ENCODE measurements around the gene CDK11A. TPM values are rescaled to one million over a fixed set of nuclear protein-coding genes. Genes with fewer than 3 reads are reported as not detected.
"Not testable (repeated sequence)": the region's sequence is repeated elsewhere in the genome, so short reads cannot be mapped to it uniquely, and the experiment has no call there.

CDK11A gene
- total RNA-seq, 2 experiments from 2014 or later = 206 to 217 TPM

DNA sequence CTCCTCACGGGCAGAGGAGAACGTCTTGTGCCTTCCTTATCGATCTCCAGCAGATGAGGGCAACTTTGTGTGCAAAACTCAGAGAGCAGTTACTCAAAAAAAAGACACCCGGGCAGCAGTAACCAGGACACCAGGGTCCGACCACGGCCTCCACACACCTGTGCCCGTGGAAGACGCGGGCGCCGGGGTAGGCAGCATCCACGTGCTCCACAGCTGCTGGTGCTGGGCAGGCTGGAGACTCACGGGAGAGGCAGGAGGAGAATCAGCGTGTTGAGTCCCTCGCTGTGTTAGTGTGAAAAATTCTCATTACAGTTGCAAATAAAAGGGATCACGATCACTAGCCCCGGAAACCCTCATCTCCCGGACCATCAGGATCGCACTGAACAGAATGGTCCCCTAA, 25.1 kb downstream of the CDK11A start:
- peak in 1 of 14 experiments; percentile 25 for DNase-seq
- H3K9me3 Mint-ChIP-seq; H3K27ac Mint-ChIP-seq; H3K27me3 ChIP-seq (ENCODE audit: control insufficient read depth in 1 of 2, insufficient read depth in 2 of 2, low read length in 2 of 2); H3K27ac ChIP-seq (ENCODE audit: low read depth in 1 of 2, low read length in 2 of 2); H3K4me3 Mint-ChIP-seq; H3K4me1 Mint-ChIP-seq (ENCODE audit: low read depth); H3K36me3 ChIP-seq (ENCODE audit: insufficient read depth, low read length); POLR2A ChIA-PET; ATAC-seq (ENCODE audit: poor library complexity); H3K4me3 ChIP-seq (ENCODE audit: low read length); H3K4me1 ChIP-seq (ENCODE audit: insufficient read depth, low read length); CTCF ChIA-PET; H3K9me3 ChIP-seq (ENCODE audit: control insufficient read depth in 1 of 2, insufficient read depth in 1 of 2, low read length in 2 of 2); H3K36me3 Mint-ChIP-seq (ENCODE audit: low read depth); H3K27me3 Mint-ChIP-seq: not testable (repeated sequence)
- intact Hi-C loops (cut with DNase I, micrococcal nuclease) = loop anchor here in 1 of 2 experiments (10.0 kb wide), 1 partner anchor 46 kb away; no protein-coding TSS in a partner anchor

DNA sequence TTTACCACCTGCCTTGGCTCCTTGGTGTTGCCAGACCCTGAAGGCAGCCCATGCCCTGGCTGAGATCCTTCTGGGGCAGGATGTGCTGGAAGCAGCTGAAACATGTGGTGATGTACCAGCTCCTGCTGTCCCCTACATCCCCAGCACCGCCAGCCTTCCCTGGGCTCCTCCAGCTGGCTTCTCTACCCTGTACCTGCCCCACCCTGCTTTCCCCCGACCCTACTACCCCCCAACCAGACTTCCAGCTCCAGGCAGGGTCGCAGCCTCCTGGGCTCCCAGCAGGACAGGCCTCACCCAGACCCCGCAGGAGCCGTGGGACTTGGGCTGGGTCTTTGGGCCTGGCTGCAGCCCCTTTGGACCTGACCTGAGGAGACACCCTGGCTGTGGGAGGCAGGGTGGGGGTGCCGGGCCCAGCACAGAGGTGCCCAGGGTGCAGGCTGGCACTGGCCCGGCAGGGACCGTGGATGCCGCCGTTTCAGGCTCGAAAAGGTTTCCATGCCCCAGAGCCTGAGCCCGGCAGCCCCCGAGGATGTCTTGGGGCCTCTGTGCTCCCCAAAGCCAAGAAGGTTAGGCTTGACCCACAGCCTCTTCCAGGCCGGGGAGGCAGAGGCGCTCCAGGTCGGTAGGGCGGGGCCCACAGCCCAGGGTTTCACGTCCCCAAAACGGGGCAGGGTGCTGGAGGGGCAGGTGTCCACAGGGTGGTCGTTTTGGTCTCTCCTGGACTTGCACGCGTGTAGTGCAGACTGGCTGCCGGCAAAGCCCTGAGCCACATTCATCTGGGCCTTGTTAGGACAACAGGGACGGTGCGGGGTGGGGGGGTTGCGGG, 26.6 kb downstream of the CDK11A start:
- H3K27ac ChIP-seq (ENCODE audit: low read depth in 1 of 2, low read length in 2 of 2); H3K27me3 Mint-ChIP-seq; CTCF ChIA-PET; ATAC-seq (ENCODE audit: poor library complexity); H3K27ac Mint-ChIP-seq; POLR2A ChIA-PET; H3K4me3 Mint-ChIP-seq; H3K4me1 Mint-ChIP-seq (ENCODE audit: low read depth); H3K4me1 ChIP-seq (ENCODE audit: insufficient read depth, low read length); H3K4me3 ChIP-seq (ENCODE audit: low read length); DNase-seq; H3K27me3 ChIP-seq (ENCODE audit: control insufficient read depth in 1 of 2, insufficient read depth in 2 of 2, low read length in 2 of 2); H3K36me3 Mint-ChIP-seq (ENCODE audit: low read depth); H3K9me3 ChIP-seq (ENCODE audit: control insufficient read depth in 1 of 2, insufficient read depth in 1 of 2, low read length in 2 of 2); H3K36me3 ChIP-seq (ENCODE audit: insufficient read depth, low read length); H3K9me3 Mint-ChIP-seq: not testable (repeated sequence)
- intact Hi-C loops (cut with DNase I, micrococcal nuclease) = loop anchor here in 1 of 2 experiments (10.0 kb wide), 1 partner anchor 47 kb away; no protein-coding TSS in a partner anchor

DNA sequence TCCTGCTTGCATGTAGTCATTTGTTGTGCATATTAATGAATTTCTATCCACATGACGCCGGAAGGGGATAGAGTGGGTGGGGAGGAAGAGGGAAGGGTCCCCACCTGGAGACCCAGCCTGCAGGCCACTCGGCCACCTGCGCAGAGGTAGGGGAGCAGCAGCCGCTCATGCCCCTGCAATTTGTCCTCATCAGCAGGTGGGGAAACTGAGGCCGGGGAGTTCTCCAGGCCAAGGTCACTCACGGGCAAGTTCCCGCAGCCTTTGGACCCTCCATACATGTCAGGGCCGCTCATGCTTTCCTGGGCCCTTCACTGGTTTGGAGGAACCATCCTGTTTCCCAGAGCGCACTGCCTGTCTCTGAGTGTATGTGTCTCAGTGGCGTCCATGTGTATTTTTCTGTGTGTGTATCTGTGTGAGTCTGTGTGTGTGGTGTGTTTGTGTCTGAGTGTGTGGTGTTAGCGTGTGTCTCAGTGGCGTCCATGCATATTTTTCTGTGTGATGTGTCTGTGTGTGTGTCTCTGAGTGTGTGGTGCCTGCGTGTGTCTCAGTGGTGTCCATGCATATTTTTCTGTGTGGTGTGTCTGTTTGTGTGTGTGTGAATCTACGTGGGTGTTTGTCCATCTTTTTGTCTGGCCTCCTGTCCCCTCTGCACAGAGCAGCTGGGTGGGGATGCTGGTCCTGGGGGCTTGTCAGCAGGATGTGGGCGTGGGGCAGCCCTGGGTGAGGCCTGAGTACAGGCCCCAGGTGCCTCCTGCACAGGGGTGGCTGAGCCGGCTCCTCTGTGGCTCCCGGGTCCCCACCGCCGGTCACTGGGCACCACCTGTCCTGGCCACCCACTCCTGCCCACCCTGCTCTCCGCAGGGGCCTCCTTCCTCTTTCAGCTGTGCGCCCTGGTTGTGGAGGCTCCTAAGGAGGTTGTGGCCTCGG, 27.5 kb downstream of the CDK11A start:
- H3K27me3 Mint-ChIP-seq; CTCF ChIA-PET; H3K27ac Mint-ChIP-seq; H3K4me1 Mint-ChIP-seq (ENCODE audit: low read depth); H3K36me3 Mint-ChIP-seq (ENCODE audit: low read depth); H3K4me1 ChIP-seq (ENCODE audit: insufficient read depth, low read length); H3K9me3 ChIP-seq (ENCODE audit: control insufficient read depth in 1 of 2, insufficient read depth in 1 of 2, low read length in 2 of 2); H3K9me3 Mint-ChIP-seq; POLR2A ChIA-PET; H3K4me3 ChIP-seq (ENCODE audit: low read length); H3K27me3 ChIP-seq (ENCODE audit: control insufficient read depth in 1 of 2, insufficient read depth in 2 of 2, low read length in 2 of 2); H3K36me3 ChIP-seq (ENCODE audit: insufficient read depth, low read length); DNase-seq; ATAC-seq (ENCODE audit: poor library complexity); H3K27ac ChIP-seq (ENCODE audit: low read depth in 1 of 2, low read length in 2 of 2): not testable (repeated sequence)
- intact Hi-C loops (cut with DNase I, micrococcal nuclease) = loop anchor here in 1 of 2 experiments (10.0 kb wide), 1 partner anchor 48 kb away; no protein-coding TSS in a partner anchor
- H3K4me3 Mint-ChIP-seq = peak overlapping the region; percentile 1

DNA sequence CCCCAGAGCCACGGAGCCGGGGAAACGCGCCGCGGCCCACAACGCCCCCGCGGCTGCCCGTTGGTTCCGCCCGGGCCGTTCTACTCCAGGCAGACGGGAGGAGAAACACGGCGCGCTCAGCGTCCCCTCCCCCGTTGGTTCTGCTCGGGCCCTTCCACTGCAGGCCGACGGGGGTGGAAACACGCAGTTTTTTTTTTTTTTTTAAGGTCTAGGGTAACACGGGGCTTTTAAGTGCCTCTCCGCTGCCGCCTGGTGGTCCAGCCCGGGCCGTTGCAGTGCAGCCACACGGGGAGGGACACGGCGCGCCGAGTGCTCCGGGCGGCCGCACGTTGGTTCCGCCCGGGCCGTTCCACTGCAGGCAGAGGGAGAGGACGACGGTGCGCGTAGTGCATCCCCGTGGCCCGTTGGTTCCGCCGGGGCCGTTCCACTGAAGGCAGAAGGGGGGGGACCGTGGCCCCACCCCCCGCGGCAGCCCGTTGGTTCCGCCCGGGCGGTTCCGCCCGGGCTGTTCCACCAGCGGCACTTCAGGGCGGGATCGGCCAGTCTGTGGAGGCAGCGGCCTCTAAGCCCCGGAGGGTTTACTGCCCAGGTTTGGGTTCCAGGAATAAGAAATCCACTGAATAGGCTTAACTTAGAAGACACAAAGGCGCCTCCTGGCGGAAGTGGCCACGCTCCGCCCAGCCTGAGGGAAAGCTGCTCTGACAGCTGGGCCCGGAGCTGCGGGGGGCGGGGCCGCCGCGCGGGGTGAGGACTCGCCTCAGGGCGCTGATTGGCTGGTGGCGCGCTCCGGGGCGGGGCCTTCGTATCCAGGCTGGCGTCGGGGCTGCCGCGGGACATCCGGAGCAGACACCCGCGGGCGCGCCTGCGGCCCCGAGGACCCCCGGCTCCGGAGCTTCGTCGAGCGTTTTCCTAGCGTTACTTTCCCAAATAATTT, 31.2 kb downstream of the CDK11A start, which contains the start of gene SLC35E2B:
Gene SLC35E2B (minus strand): TSS at position 82 of the 934 bp plus-strand sequence. CDS start 16,096 bp downstream, outside the sequence.
- Histone ChIP-seq H3K27ac (ENCODE audit: low read depth in 1 of 2, low read length in 2 of 2) (peak within 1 kb of the TSS; percentile 79 to 88), H3K4me3 (ENCODE audit: low read length) (peak within 1 kb of the TSS; percentile 53), H3K4me1 (ENCODE audit: insufficient read depth, low read length) (peaks cover 11% of the 10 kb centered on the region)
- H3K9me3 ChIP-seq (ENCODE audit: control insufficient read depth in 1 of 2, insufficient read depth in 1 of 2, low read length in 2 of 2); CTCF ChIA-PET; H3K4me1 Mint-ChIP-seq (ENCODE audit: low read depth); H3K36me3 ChIP-seq (ENCODE audit: insufficient read depth, low read length); H3K9me3 Mint-ChIP-seq; H3K27me3 Mint-ChIP-seq; H3K27me3 ChIP-seq (ENCODE audit: control insufficient read depth in 1 of 2, insufficient read depth in 2 of 2, low read length in 2 of 2): not testable (repeated sequence)
- H3K4me3 Mint-ChIP-seq = peak within 1 kb of the TSS; percentile 92
- POLR2A ChIA-PET = interaction anchor here (0.6 kb wide), 1 partner anchor 63 kb away, joined by 3 read pairs; no protein-coding TSS in a partner anchor
- DNase-seq (peak; percentile 72 to 97 (median 95)), ATAC-seq (ENCODE audit: poor library complexity) (peak; percentile 69)
- H3K27ac Mint-ChIP-seq = peak within 1 kb of the TSS; percentile 94
- peaks cover 11% of the 10 kb centered on the region for H3K36me3 Mint-ChIP-seq (ENCODE audit: low read depth)
- intact Hi-C loops (cut with DNase I, micrococcal nuclease) = loop anchor here in 1 of 2 experiments (10.0 kb wide), 1 partner anchor 52 kb away; no protein-coding TSS in a partner anchor

DNA sequence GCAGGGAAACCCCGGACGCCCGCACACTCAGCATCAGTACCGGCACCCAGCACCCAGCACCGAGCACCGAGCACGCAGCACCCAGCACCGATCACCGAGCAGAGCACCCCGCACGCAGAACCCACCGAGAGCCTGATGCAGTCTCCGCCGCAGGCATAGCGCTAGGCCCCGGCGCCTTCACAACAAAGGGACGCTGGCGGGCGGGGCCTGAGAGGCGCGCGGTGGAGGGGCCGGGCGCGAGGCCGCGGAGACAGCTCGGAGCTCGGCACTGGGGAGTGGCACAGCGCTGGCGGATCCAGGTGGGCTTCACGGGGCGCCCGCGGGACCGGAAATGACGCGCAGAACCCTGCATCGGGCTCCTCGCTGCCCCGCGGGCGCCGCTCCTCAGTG, 31.8 kb downstream of the CDK11A start:
- H3K36me3 Mint-ChIP-seq (ENCODE audit: low read depth) = peaks cover 14% of the 10 kb centered on the region
- Histone ChIP-seq H3K4me1 (ENCODE audit: insufficient read depth, low read length) (peaks cover 14% of the 10 kb centered on the region), H3K4me3 (ENCODE audit: low read length) (peak overlapping the region; percentile 53), H3K27ac (ENCODE audit: low read depth in 1 of 2, low read length in 2 of 2) (peak overlapping the region; percentile 60 to 79)
- H3K27ac Mint-ChIP-seq = peak overlapping the region; percentile 94
- H3K27me3 ChIP-seq (ENCODE audit: control insufficient read depth in 1 of 2, insufficient read depth in 2 of 2, low read length in 2 of 2); H3K36me3 ChIP-seq (ENCODE audit: insufficient read depth, low read length); H3K27me3 Mint-ChIP-seq; H3K9me3 Mint-ChIP-seq; CTCF ChIA-PET; H3K9me3 ChIP-seq (ENCODE audit: control insufficient read depth in 1 of 2, insufficient read depth in 1 of 2, low read length in 2 of 2): not testable (repeated sequence)
- intact Hi-C loops (cut with DNase I, micrococcal nuclease) = loop anchor here in 1 of 2 experiments (10.0 kb wide), 1 partner anchor 52 kb away; no protein-coding TSS in a partner anchor
- ATAC-seq (ENCODE audit: poor library complexity) (peak; percentile 50), DNase-seq (peak in 13 of 14 experiments; percentile 27 to 87 (median 79))
- POLR2A ChIA-PET = interaction anchor here (0.6 kb wide), 1 partner anchor 63 kb away, joined by 3 read pairs; no protein-coding TSS in a partner anchor
- H3K4me1 Mint-ChIP-seq (ENCODE audit: low read depth) = peaks cover 12% of the 10 kb centered on the region
- H3K4me3 Mint-ChIP-seq = peak overlapping the region; percentile 92

DNA sequence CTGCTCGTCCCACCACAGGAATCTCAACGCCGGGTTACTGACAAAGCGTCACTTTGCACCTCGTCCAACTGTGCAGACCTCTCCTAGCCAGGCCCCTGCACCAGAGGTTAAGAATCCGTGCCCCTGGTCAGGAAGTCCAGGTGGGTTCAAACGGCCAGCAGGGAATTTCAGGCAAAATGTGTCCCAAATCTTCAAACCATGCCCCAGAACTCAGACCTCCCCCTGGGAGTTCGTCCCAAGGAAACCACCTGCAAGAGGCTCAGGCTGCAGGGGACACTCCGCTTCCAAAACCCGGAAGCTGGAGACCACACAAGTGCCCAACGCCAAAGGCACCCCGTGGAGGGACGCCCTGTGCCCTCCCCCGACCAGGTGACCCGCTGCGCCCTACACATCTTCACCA, 32.7 kb downstream of the CDK11A start:
- H3K36me3 ChIP-seq (ENCODE audit: insufficient read depth, low read length); DNase-seq; H3K27ac ChIP-seq (ENCODE audit: low read depth in 1 of 2, low read length in 2 of 2); H3K9me3 Mint-ChIP-seq; H3K9me3 ChIP-seq (ENCODE audit: control insufficient read depth in 1 of 2, insufficient read depth in 1 of 2, low read length in 2 of 2); H3K27me3 Mint-ChIP-seq; CTCF ChIA-PET; H3K27ac Mint-ChIP-seq; H3K27me3 ChIP-seq (ENCODE audit: control insufficient read depth in 1 of 2, insufficient read depth in 2 of 2, low read length in 2 of 2); POLR2A ChIA-PET; H3K4me3 Mint-ChIP-seq; ATAC-seq (ENCODE audit: poor library complexity): not testable (repeated sequence)
- H3K4me1 Mint-ChIP-seq (ENCODE audit: low read depth) = peaks cover 12% of the 10 kb centered on the region
- intact Hi-C loops (cut with DNase I, micrococcal nuclease) = loop anchor here in 1 of 2 experiments (10.0 kb wide), 1 partner anchor 53 kb away; no protein-coding TSS in a partner anchor
- Histone ChIP-seq H3K4me3 (ENCODE audit: low read length) (peak overlapping the region; percentile 34), H3K4me1 (ENCODE audit: insufficient read depth, low read length) (peaks cover 14% of the 10 kb centered on the region)
- H3K36me3 Mint-ChIP-seq (ENCODE audit: low read depth) = peaks cover 14% of the 10 kb centered on the region
